Measurements from ENCODE around the gene GNG10. TPM values are rescaled to one million over a fixed set of nuclear protein-coding genes. Genes with fewer than 3 reads are reported as not detected.

GNG10 gene
- total RNA-seq, 2 experiments from 2014 or later: 8.3 to 10.4 TPM

- no peaks in the 10 kb centered on the region for H3K9me3 ChIP-seq (ENCODE audit: low read length)
- peak; percentile 99 for DNase-seq (ENCODE audit: low spot score)
- no TSS peak for BruUV-seq (replicated peaks)
- peaks cover 26% of the 10 kb centered on the region for H3K4me1 ChIP-seq (ENCODE audit: insufficient read depth, low read length, poor library complexity, severe bottlenecking)
- H3K9me2 ChIP-seq (ENCODE audit: insufficient read depth, low read length): no peaks in the 10 kb centered on the region
- TF ChIP-seq CTCF (conservative IDR thresholded peaks at IDR 0.05; ENCODE audit: low read length) (no peak), EZH2phosphoT487 (IDR thresholded peaks at IDR 0.05; ENCODE audit: borderline replicate concordance, low read depth, low read length) (no peak)
- peaks cover 21% of the 10 kb centered on the region for H3K36me3 ChIP-seq (ENCODE audit: insufficient read depth, low read length)
- intact Hi-C loops (cut with micrococcal nuclease; ENCODE audit: unreplicated experiment): loop anchor here (1.0 to 2.0 kb wide), 4 partner anchors 31 to 701 kb away; partner anchors contain the start of genes ECPAS, PTBP3 and UGCG
- peaks cover 10% of the 10 kb centered on the region; the same call in 1 of the 2 replicates for H4K20me1 ChIP-seq (ENCODE audit: insufficient read depth, low read length)
- H3K79me2 ChIP-seq (ENCODE audit: insufficient read depth, low read depth, low read length): peaks cover 48% of the 10 kb centered on the region
- ChIA-PET POLR2A (interaction anchor here (0.8 to 1.6 kb wide), 4 partner anchors 15 to 148 kb away, joined by 3 to 4 read pairs (median 3); partner anchors contain the start of gene ECPAS), CTCF (ENCODE audit: unreplicated experiment) (no interaction called here)
- H3K4me3 ChIP-seq (ENCODE audit: low read depth, low read length, poor library complexity, severe bottlenecking): peak within 1 kb of the TSS; percentile 88
- peak within 1 kb of the TSS; percentile 93 for H3K4me2 ChIP-seq (ENCODE audit: low read length)
- peak within 1 kb of the TSS; percentile 99 for H2AFZ ChIP-seq (ENCODE audit: low read length)
- peak within 1 kb of the TSS; percentile 59 for H3K27ac ChIP-seq (ENCODE audit: low read depth, low read length, poor library complexity, severe bottlenecking)
These were observed 30.0 kb upstream of the GNG10 start, which contains the start of gene DNAJC25 for GRCh38 chr9:111631214-111631971. TSS of gene DNAJC25 (plus strand) at chr9:111631334. CDS start at chr9:111631408, 74 bp downstream.

DNA sequence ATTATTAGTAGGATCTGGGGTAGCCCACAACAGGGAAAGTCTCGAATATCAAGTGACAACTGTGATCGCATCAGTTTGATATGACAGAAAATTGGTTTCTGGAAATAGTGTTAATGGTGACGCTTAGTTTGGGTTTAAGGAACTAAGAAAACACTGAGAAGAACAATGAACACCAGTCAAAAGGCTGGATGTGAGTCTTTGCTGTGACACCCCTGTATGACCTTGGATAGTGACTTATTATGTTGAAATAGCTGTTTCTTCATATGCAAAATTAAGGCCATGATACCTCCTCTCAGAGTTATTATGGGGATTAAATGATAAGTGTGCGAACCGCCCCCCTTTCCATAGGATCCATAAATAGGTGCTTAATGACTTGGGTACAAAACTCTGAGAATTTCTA is 29.3 kb upstream of the GNG10 start:
- H3K4me1 ChIP-seq (ENCODE audit: insufficient read depth, low read length, poor library complexity, severe bottlenecking): peaks cover 26% of the 10 kb centered on the region
- POLR2A ChIA-PET: interaction anchor here (0.8 to 1.6 kb wide), 3 partner anchors 15 to 148 kb away, joined by 3 to 4 read pairs (median 3); partner anchors contain the start of gene ECPAS
- no peaks in the 10 kb centered on the region for H3K9me2 ChIP-seq (ENCODE audit: insufficient read depth, low read length)
- H4K20me1 ChIP-seq (ENCODE audit: insufficient read depth, low read length): peaks cover 12% of the 10 kb centered on the region; the same call in 1 of the 2 replicates
- CTCF ChIA-PET (ENCODE audit: unreplicated experiment): no interaction called here
- peak overlapping the region; percentile 88 for H3K4me3 ChIP-seq (ENCODE audit: low read depth, low read length, poor library complexity, severe bottlenecking)
- peak overlapping the region; percentile 86 for H3K4me2 ChIP-seq (ENCODE audit: low read length)
- H3K36me3 ChIP-seq (ENCODE audit: insufficient read depth, low read length): peaks cover 21% of the 10 kb centered on the region
- intact Hi-C loops (cut with micrococcal nuclease; ENCODE audit: unreplicated experiment): no loop called here
- TF ChIP-seq EZH2phosphoT487 (IDR thresholded peaks at IDR 0.05; ENCODE audit: borderline replicate concordance, low read depth, low read length): no peak
- TF ChIP-seq CTCF (conservative IDR thresholded peaks at IDR 0.05; ENCODE audit: low read length): no peak
- no peaks in the 10 kb centered on the region for H3K9me3 ChIP-seq (ENCODE audit: low read length)
- peak; percentile 34 for DNase-seq (ENCODE audit: low spot score)
- no TSS peak for BruUV-seq (replicated peaks)
- H3K79me2 ChIP-seq (ENCODE audit: insufficient read depth, low read depth, low read length): peaks cover 54% of the 10 kb centered on the region
- peak overlapping the region; percentile 59 for H3K27ac ChIP-seq (ENCODE audit: low read depth, low read length, poor library complexity, severe bottlenecking)
- H2AFZ ChIP-seq (ENCODE audit: low read length): peak overlapping the region; percentile 62; the same call in 1 of the 2 replicates
